Thoracic aorta (tissue), 2 donors: ENCODE data around the gene MYH7. TPM values are rescaled to one million over a fixed set of nuclear protein-coding genes. Genes with fewer than 3 reads are reported as not detected.
"Not testable (repeated sequence)": the region's sequence is repeated elsewhere in the genome, so short reads cannot be mapped to it uniquely, and the experiment has no call there.

Experiments
- ATAC-seq: fragments of 150-250 bp; one replicate; pipeline ENCODE4 v1.8.0; 2017; ENCODE audit warnings: low read depth; ENCODE audit not compliant: insufficient number of reproducible peaks, low FRiP score
- DNase-seq: peaks from one replicate; pipeline ENCODE4 v3.0.0-alpha.2; 2020; ENCODE audit warnings: low spot score
- H3K27ac ChIP-seq, 2 donors: fragments of 200-600 bp; sonication (generic); 1 replicate in 1 of 2; 2 replicates in 1 of 2; pipeline ENCODE4 v1.5.1; 2016; ENCODE audit warnings: mild to moderate bottlenecking in 2 of 2, moderate library complexity in 2 of 2
- H3K27me3 ChIP-seq: fragments of 200-600 bp; sonication (generic); replicated peaks from 2 replicates; pipeline ENCODE4 v1.6.0; 2016; ENCODE audit warnings: mild to moderate bottlenecking; ENCODE audit not compliant: insufficient read depth
- H3K36me3 ChIP-seq: fragments of 200-600 bp; sonication (generic); one replicate; pipeline ENCODE4 v1.5.1; 2016
- H3K4me1 ChIP-seq, 2 donors: fragments of 200-600 bp; sonication (generic); 1 replicate in 1 of 2; 2 replicates in 1 of 2; pipeline versions ENCODE4 v1.5.1 to v1.6.0; 2016; ENCODE audit warnings: low read depth in 2 of 2, mild to moderate bottlenecking in 1 of 2; ENCODE audit not compliant: control insufficient read depth in 1 of 2
- H3K4me3 ChIP-seq: fragments of 200-600 bp; sonication (generic); 2 replicates; pipeline ENCODE4 v1.5.1; 2016; ENCODE audit warnings: mild to moderate bottlenecking
- H3K9me3 ChIP-seq: fragments of 200-600 bp; sonication (generic); 2 replicates; pipeline ENCODE4 v1.5.1; 2016
- CTCF ChIP-seq: fragments of 200-600 bp; sonication (generic); IDR thresholded peaks from one replicate; pipeline ENCODE4 v1.5.1; 2019; ENCODE audit warnings: antibody characterized with exemption
- total RNA-seq, 2 donors: library from RNA; depleted of rRNA; stranded (reverse); fragments of >200 nt; gene quantifications; one replicate each; pipeline versions ENCODE4 v1.1.0 to v1.2.3, GENCODE V29; 2016

The MYH7 gene
- total RNA-seq, 2 donors from 2014 or later, result 0.81 TPM; not detected in 1

- ATAC-seq, result no peak
- no peaks in the 10 kb centered on the region for H3K9me3 ChIP-seq
- no peak for TF ChIP-seq CTCF
- no peak for DNase-seq
- H3K27ac ChIP-seq, result no peak overlapping the region
- H3K36me3 ChIP-seq, result no peaks in the 10 kb centered on the region
- H3K27me3 ChIP-seq, result no peaks in the 10 kb centered on the region
- no peaks in the 10 kb centered on the region for H3K4me1 ChIP-seq
- no peak overlapping the region for H3K4me3 ChIP-seq
Observed at GRCh38 chr14:23396781-23397407, 38.6 kb downstream of the MYH7 start.

GRCh38 chr14:23396126-23396525, 39.3 kb downstream of the MYH7 start:
- TF ChIP-seq CTCF, result no peak
- no peaks in the 10 kb centered on the region for H3K9me3 ChIP-seq
- no peak overlapping the region for H3K4me3 ChIP-seq
- no peaks in the 10 kb centered on the region for H3K36me3 ChIP-seq
- H3K4me1 ChIP-seq, result no peaks in the 10 kb centered on the region
- DNase-seq (no peak), ATAC-seq (no peak)
- H3K27ac ChIP-seq, result no peak overlapping the region
- no peaks in the 10 kb centered on the region for H3K27me3 ChIP-seq

- no peak for TF ChIP-seq CTCF
- DNase-seq, result no peak
- Histone ChIP-seq H3K4me1 (no peaks in the 10 kb centered on the region), H3K27me3 (no peaks in the 10 kb centered on the region), H3K36me3 (no peaks in the 10 kb centered on the region), H3K9me3 (no peaks in the 10 kb centered on the region), H3K4me3 (no peak overlapping the region), H3K27ac (no peak overlapping the region)
- ATAC-seq, result no peak
Observed at GRCh38 chr14:23392613-23393012, 42.8 kb downstream of the MYH7 start.

GRCh38 chr14:23389871-23390270, 45.6 kb downstream of the MYH7 start:
- H3K27me3 ChIP-seq, H3K36me3 ChIP-seq, ATAC-seq, H3K9me3 ChIP-seq, DNase-seq, H3K4me3 ChIP-seq, H3K27ac ChIP-seq, H3K4me1 ChIP-seq: not testable (repeated sequence)

GRCh38 chr14:23389396-23389795, 46.1 kb downstream of the MYH7 start:
- no peak for ATAC-seq
- no peaks in the 10 kb centered on the region for H3K27me3 ChIP-seq
- TF ChIP-seq CTCF, result no peak

GRCh38 chr14:23388996-23389395, 46.5 kb downstream of the MYH7 start:
- Histone ChIP-seq H3K27me3 (no peaks in the 10 kb centered on the region), H3K27ac (no peak overlapping the region), H3K4me3 (no peak overlapping the region), H3K36me3 (no peaks in the 10 kb centered on the region), H3K9me3 (no peaks in the 10 kb centered on the region), H3K4me1 (no peaks in the 10 kb centered on the region)
- ATAC-seq (no peak), DNase-seq (no peak)
- no peak for TF ChIP-seq CTCF

More at GRCh38 chr14:23389396-23389795, 46.1 kb downstream of the MYH7 start:
- Histone ChIP-seq H3K27ac (no peak overlapping the region), H3K4me3 (no peak overlapping the region), H3K36me3 (no peaks in the 10 kb centered on the region), H3K9me3 (no peaks in the 10 kb centered on the region), H3K4me1 (no peaks in the 10 kb centered on the region)
- DNase-seq, result no peak
